ENCODE results near the gene PTPRD. TPM values are rescaled to one million over a fixed set of nuclear protein-coding genes. Genes with fewer than 3 reads are reported as not detected.

The PTPRD gene
- total RNA-seq, 1 experiment from 2014 or later, result 70.1 TPM

GRCh38 chr9:8696516-8696915 lies 1916.3 kb downstream of the PTPRD start:
- no peaks in the 10 kb centered on the region for H3K9me3 Mint-ChIP-seq (ENCODE audit: unreplicated experiment)
- TF ChIP-seq CTCF (IDR thresholded peaks at IDR 0.05; ENCODE audit: insufficient read depth in 1 of 2, low read depth in 1 of 2, low read length in 1 of 2, severe bottlenecking in 1 of 2, unreplicated experiment in 1 of 2), result no peak
- POLR2A ChIA-PET, result no interaction called here
- H3K4me1 Mint-ChIP-seq (ENCODE audit: low read depth, unreplicated experiment), result no peaks in the 10 kb centered on the region
- H3K4me3 Mint-ChIP-seq (ENCODE audit: unreplicated experiment), result no peak overlapping the region
- no peaks in the 10 kb centered on the region for H3K27me3 Mint-ChIP-seq (ENCODE audit: insufficient read depth, unreplicated experiment)
- no peak overlapping the region for H3K27ac Mint-ChIP-seq (ENCODE audit: unreplicated experiment)
- Histone ChIP-seq H3K36me3 (ENCODE audit: control insufficient read depth, insufficient read depth, low read length) (no peaks in the 10 kb centered on the region), H3K9me3 (no peaks in the 10 kb centered on the region), H3K27me3 (replicated peaks; ENCODE audit: control insufficient read depth, insufficient read depth, low read length) (no peaks in the 10 kb centered on the region), H3K4me1 (no peaks in the 10 kb centered on the region), H3K4me3 (ENCODE audit: low read depth, low read length) (no peak overlapping the region)
- no TSS peak for BruUV-seq (replicated peaks)
- DNase-seq, result no peak
- no peaks in the 10 kb centered on the region for H3K36me3 Mint-ChIP-seq (ENCODE audit: insufficient read depth, unreplicated experiment)
- CTCF ChIA-PET, result no interaction called here
- intact Hi-C loops (cut with micrococcal nuclease; ENCODE audit: unreplicated experiment), result no loop called here

- no peak for TF ChIP-seq CTCF (IDR thresholded peaks at IDR 0.05; ENCODE audit: insufficient read depth in 1 of 2, low read depth in 1 of 2, low read length in 1 of 2, severe bottlenecking in 1 of 2, unreplicated experiment in 1 of 2)
- BruUV-seq (replicated peaks), result no TSS peak
- Mint-ChIP-seq H3K27ac (ENCODE audit: unreplicated experiment) (no peak overlapping the region), H3K36me3 (ENCODE audit: insufficient read depth, unreplicated experiment) (no peaks in the 10 kb centered on the region), H3K4me3 (ENCODE audit: unreplicated experiment) (no peak overlapping the region), H3K4me1 (ENCODE audit: low read depth, unreplicated experiment) (no peaks in the 10 kb centered on the region), H3K9me3 (ENCODE audit: unreplicated experiment) (no peaks in the 10 kb centered on the region), H3K27me3 (ENCODE audit: insufficient read depth, unreplicated experiment) (no peaks in the 10 kb centered on the region)
- H3K4me3 ChIP-seq (ENCODE audit: low read depth, low read length), result no peak overlapping the region
- CTCF ChIA-PET, result no interaction called here
- H3K27me3 ChIP-seq (replicated peaks; ENCODE audit: control insufficient read depth, insufficient read depth, low read length), result no peaks in the 10 kb centered on the region
- POLR2A ChIA-PET, result no interaction called here
- intact Hi-C loops (cut with micrococcal nuclease; ENCODE audit: unreplicated experiment), result no loop called here
- H3K9me3 ChIP-seq, result no peaks in the 10 kb centered on the region
- no peaks in the 10 kb centered on the region for H3K4me1 ChIP-seq
- no peaks in the 10 kb centered on the region for H3K36me3 ChIP-seq (ENCODE audit: control insufficient read depth, insufficient read depth, low read length)
- no peak for DNase-seq
Observed at GRCh38 chr9:8694983-8695588, 1917.7 kb downstream of the PTPRD start.

- no peak for TF ChIP-seq CTCF (IDR thresholded peaks at IDR 0.05; ENCODE audit: insufficient read depth in 1 of 2, low read depth in 1 of 2, low read length in 1 of 2, severe bottlenecking in 1 of 2, unreplicated experiment in 1 of 2)
- Histone ChIP-seq H3K9me3 (no peaks in the 10 kb centered on the region), H3K36me3 (ENCODE audit: control insufficient read depth, insufficient read depth, low read length) (no peaks in the 10 kb centered on the region), H3K4me1 (no peaks in the 10 kb centered on the region), H3K4me3 (ENCODE audit: low read depth, low read length) (no peak overlapping the region), H3K27me3 (replicated peaks; ENCODE audit: control insufficient read depth, insufficient read depth, low read length) (no peaks in the 10 kb centered on the region)
- POLR2A ChIA-PET, result no interaction called here
- no TSS peak for BruUV-seq (replicated peaks)
- H3K4me3 Mint-ChIP-seq (ENCODE audit: unreplicated experiment), result no peak overlapping the region
- no peaks in the 10 kb centered on the region for H3K27me3 Mint-ChIP-seq (ENCODE audit: insufficient read depth, unreplicated experiment)
- H3K36me3 Mint-ChIP-seq (ENCODE audit: insufficient read depth, unreplicated experiment), result no peaks in the 10 kb centered on the region
- CTCF ChIA-PET, result no interaction called here
- intact Hi-C loops (cut with micrococcal nuclease; ENCODE audit: unreplicated experiment), result no loop called here
- no peaks in the 10 kb centered on the region for H3K9me3 Mint-ChIP-seq (ENCODE audit: unreplicated experiment)
- H3K27ac Mint-ChIP-seq (ENCODE audit: unreplicated experiment), result no peak overlapping the region
- H3K4me1 Mint-ChIP-seq (ENCODE audit: low read depth, unreplicated experiment), result no peaks in the 10 kb centered on the region
- no peak for DNase-seq
Observed at GRCh38 chr9:8693464-8693863, 1919.3 kb downstream of the PTPRD start.
